ENCODE measurements around the gene RBM33. TPM values are rescaled to one million over a fixed set of nuclear protein-coding genes. Genes with fewer than 3 reads are reported as not detected.

RBM33 gene
- total RNA-seq, 2 donors from 2014 or later = 56.9 to 60.2 TPM

DNA sequence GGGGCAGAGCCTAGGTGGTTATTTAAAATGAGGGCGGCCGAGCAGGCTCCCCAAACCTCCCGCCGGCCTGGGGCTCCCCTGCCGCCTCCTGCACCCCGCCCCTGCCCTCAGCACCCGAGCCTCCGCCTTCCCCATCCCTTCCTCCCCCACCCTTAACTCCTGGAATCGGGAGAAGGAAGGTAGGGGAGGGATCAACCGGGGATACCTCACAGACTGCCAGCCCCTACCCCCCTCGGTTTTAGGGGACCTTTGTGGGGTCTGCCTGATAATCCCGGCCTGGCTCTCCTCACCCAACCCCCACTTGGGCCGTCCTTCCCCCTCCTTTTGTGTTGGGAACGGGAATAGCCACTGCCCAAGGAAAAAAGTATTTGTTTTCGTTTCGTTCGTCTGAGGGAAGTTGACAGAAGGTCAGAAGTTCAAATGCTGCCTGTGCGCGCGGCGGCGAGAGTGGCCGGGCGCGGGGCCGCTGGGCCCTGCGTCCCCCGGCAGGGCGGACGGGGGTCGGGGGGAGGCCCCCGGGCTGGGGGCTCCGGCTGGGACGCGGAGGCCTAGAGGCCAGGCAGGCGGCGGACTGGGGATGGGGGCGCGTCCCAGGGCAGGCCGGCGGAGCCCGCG, 165.0 kb downstream of the RBM33 start:
- peaks cover 69% of the 10 kb centered on the region for H3K27me3 ChIP-seq
- H3K4me1 ChIP-seq = peaks cover 15% of the 10 kb centered on the region
- H3K9me3 ChIP-seq = no peaks in the 10 kb centered on the region
- intact Hi-C loops (cut with DNase I) = no loop called here
- H3K36me3 ChIP-seq = no peaks in the 10 kb centered on the region
- peak overlapping the region; percentile 89 for H3K27ac ChIP-seq
- H3K9ac ChIP-seq (ENCODE audit: low read depth in 2 of 2, low read length in 2 of 2) = peak overlapping the region; percentile 62 to 81
- TF ChIP-seq, protein P1, sequence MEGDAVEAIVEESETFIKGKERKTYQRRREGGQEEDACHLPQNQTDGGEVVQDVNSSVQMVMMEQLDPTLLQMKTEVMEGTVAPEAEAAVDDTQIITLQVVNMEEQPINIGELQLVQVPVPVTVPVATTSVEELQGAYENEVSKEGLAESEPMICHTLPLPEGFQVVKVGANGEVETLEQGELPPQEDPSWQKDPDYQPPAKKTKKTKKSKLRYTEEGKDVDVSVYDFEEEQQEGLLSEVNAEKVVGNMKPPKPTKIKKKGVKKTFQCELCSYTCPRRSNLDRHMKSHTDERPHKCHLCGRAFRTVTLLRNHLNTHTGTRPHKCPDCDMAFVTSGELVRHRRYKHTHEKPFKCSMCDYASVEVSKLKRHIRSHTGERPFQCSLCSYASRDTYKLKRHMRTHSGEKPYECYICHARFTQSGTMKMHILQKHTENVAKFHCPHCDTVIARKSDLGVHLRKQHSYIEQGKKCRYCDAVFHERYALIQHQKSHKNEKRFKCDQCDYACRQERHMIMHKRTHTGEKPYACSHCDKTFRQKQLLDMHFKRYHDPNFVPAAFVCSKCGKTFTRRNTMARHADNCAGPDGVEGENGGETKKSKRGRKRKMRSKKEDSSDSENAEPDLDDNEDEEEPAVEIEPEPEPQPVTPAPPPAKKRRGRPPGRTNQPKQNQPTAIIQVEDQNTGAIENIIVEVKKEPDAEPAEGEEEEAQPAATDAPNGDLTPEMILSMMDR (IDR thresholded peaks at IDR 0.05) = no peak
- peak; percentile 67 for DNase-seq
- peak overlapping the region; percentile 48 for H3K4me3 ChIP-seq

DNA sequence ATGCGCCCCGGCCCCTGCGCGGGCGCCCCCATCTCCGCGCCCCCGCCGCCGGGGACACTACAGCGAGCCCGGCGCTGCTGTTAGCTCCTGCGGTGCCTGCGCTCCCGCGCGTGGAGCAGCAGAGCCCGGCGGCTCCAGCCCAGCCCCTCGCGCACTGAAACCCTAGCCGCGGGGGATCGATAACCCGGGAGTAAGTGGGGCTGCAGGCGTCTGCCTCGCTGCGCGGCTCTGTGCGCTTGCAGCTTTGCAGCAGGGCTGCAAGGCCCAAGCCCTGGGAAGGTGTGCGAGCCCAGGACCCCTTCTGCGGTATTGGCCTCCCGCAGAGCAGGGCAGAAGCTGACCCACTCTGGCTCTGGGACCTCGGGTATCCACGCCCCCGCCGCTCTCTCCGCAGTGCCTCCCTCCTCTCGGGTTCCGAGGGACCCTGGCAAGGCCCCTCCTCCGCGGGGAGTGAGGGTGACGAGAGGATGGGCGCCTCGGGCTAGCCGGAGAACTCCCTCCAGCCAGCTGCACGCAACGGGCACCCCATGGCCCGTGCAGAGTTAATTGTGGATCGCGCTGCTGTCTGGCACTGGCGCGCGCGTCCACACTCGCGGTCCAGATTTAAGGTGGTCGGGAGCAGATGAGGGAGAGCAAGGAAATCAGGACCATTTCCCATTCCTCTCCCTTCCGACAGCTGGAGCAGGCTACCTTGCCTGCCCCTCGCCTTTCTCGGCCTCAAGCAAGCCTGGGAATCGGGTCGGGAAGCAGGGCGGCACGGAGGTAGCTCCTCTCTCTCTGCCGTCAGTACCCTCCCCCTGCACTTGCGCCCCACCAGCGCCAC, 165.7 kb downstream of the RBM33 start:
- DNase-seq = no peak
- Histone ChIP-seq H3K9me3 (no peaks in the 10 kb centered on the region), H3K36me3 (no peaks in the 10 kb centered on the region), H3K27me3 (peaks cover 66% of the 10 kb centered on the region), H3K4me1 (peaks cover 9% of the 10 kb centered on the region), H3K4me3 (peak overlapping the region; percentile 48), H3K27ac (peak overlapping the region; percentile 89), H3K9ac (ENCODE audit: low read depth in 2 of 2, low read length in 2 of 2) (peak overlapping the region; percentile 51 to 81)
- intact Hi-C loops (cut with DNase I) = loop anchor here (5.0 kb wide), 2 partner anchors 662 to 952 kb away; no protein-coding TSS in a partner anchor
- TF ChIP-seq, protein P1 (IDR thresholded peaks at IDR 0.05) = no peak

DNA sequence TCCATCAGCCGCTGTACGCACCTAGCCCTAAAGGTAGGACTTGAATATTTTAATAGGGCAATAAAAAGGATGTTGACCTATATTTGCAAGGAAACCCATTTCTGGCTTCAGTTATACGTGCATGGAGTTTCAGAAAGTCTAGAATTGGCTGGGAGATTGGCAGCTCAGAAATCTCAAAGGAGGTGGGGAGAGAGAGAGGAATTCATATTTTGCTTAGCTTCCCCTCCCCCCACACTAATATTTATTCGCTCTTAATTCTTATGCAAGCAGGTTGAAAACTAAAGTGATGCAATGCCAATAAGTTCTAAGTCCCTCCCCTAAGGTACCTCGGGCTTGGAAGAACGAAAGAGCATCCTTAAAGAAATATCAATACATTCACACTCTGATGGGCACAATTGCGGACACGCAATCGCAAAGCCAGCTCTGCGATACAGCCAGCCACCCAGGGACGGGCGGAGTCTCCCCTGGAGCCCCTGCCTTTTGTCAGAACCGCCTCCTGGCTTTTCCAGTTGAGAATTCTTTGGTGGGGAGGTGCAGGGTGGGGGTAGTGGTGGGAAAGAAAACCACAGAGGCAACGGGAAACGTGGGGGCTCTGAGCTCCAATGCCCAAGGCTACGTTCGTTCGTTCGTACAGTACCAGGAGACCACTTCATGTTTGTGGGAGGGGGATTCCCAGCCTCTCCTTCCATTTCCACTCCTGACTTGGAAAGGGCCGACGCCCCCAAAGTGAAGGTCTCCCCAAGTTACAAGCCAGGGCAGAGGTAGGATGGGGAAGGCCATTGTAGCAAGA, 166.5 kb downstream of the RBM33 start:
- peaks cover 1% of the 10 kb centered on the region for H3K4me1 ChIP-seq

DNA sequence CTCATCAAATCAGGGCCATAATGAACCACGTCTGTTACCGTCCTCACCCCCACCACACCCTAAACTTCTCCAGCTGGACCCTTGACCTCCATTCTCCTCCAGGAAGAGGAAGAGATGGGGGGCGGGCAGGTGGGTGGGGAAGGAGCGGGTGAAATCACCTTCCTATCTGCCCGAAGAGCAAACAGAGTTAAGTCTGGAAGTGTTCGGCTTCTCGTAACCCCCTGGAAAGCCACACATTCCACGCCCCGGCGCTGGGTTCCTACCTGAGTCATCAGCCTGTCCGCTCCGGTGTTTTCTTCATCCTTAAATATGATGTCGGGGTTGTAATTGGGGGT, 167.1 kb downstream of the RBM33 start:
- Histone ChIP-seq H3K27me3 (peaks cover 52% of the 10 kb centered on the region), H3K4me1 (no peaks in the 10 kb centered on the region)
- intact Hi-C loops (cut with DNase I) = loop anchor here (5.0 kb wide), 2 partner anchors 661 to 951 kb away; no protein-coding TSS in a partner anchor

More for the DNA sequence above, 166.5 kb downstream of the RBM33 start:
- intact Hi-C loops (cut with DNase I) = loop anchor here (5.0 kb wide), 2 partner anchors 661 to 951 kb away; no protein-coding TSS in a partner anchor
- Histone ChIP-seq H3K27me3 (peaks cover 58% of the 10 kb centered on the region), H3K9ac (ENCODE audit: low read depth in 2 of 2, low read length in 2 of 2) (peak overlapping the region in 1 of 2 donors; percentile 51), H3K4me3 (peak overlapping the region; percentile 48), H3K36me3 (no peaks in the 10 kb centered on the region), H3K27ac (peak overlapping the region; percentile 89), H3K9me3 (no peaks in the 10 kb centered on the region)
- TF ChIP-seq, protein P1 (IDR thresholded peaks at IDR 0.05) = no peak
- DNase-seq = no peak

More for the DNA sequence above, 167.1 kb downstream of the RBM33 start:
- H3K9me3 ChIP-seq = no peaks in the 10 kb centered on the region
- H3K36me3 ChIP-seq = no peaks in the 10 kb centered on the region
- H3K27ac ChIP-seq = no peak overlapping the region
- H3K9ac ChIP-seq (ENCODE audit: low read depth in 2 of 2, low read length in 2 of 2) = no peak overlapping the region
- peak; percentile 79 for DNase-seq
- peak overlapping the region; percentile 36 for H3K4me3 ChIP-seq
- TF ChIP-seq, protein P1 (IDR thresholded peaks at IDR 0.05) = no peak
